ENCODE measurements around the gene MAP3K14. TPM values are rescaled to one million over a fixed set of nuclear protein-coding genes. Genes with fewer than 3 reads are reported as not detected.

Gene MAP3K14
- total RNA-seq, 1 experiment from 2014 or later, result 16.4 TPM

- RAD21 ChIA-PET (ENCODE audit: low non-redundant PET in 1 of 2, low total read pairs in 2 of 2, uncharacterized antibody in 2 of 2, unreplicated experiment in 2 of 2), result no interaction called here
- ATAC-seq (no peak), DNase-seq (ENCODE audit: low read depth, low spot score) (no peak)
- POLR2A ChIA-PET, result interaction anchor here (1.2 kb wide), 1 partner anchor 180 kb away, joined by 4 read pairs; no protein-coding TSS in a partner anchor
- Histone ChIP-seq H3K9me2 (ENCODE audit: insufficient read depth) (no peaks in the 10 kb centered on the region), H4K20me1 (ENCODE audit: insufficient read depth) (no peaks in the 10 kb centered on the region), H3K4me2 (ENCODE audit: low read length) (no peak overlapping the region), H3K79me2 (ENCODE audit: insufficient read depth, low read length) (peaks cover 9% of the 10 kb centered on the region; the same call in 1 of the 2 replicates), H2AFZ (ENCODE audit: low read depth, low read length, poor library complexity, severe bottlenecking) (no peak overlapping the region), H3K36me3 (ENCODE audit: control insufficient read depth in 1 of 2, insufficient read depth in 2 of 2, low read length in 2 of 2) (peaks cover 0 to 4% of the 10 kb centered on the region in 2 experiments; a peak in 2 of 4 replicates), H3K27ac (ENCODE audit: low read depth, low read length) (no peak overlapping the region), H3K27me3 (ENCODE audit: insufficient read depth, low read length) (no peaks in the 10 kb centered on the region), H3K4me1 (ENCODE audit: control insufficient read depth in 1 of 2, insufficient read depth in 2 of 2, low read length in 2 of 2) (peaks cover 6 to 17% of the 10 kb centered on the region in 2 experiments; a peak in 3 of 4 replicates), H3K9ac (ENCODE audit: low read length) (no peak overlapping the region), H3K9me3 (ENCODE audit: control insufficient read depth in 1 of 2, insufficient read depth in 1 of 2, low read depth in 1 of 2, low read length in 2 of 2) (no peaks in the 10 kb centered on the region), H3K4me3 (replicated peaks in 1 of 2; ENCODE audit: low read depth in 1 of 2, low read length in 2 of 2) (no peak overlapping the region)
- CTCF ChIA-PET, result no interaction called here
- intact Hi-C loops (cut with micrococcal nuclease), result no loop called here
- BruUV-seq (replicated peaks), result no TSS peak
- TF ChIP-seq YY1 (IDR thresholded peaks at IDR 0.05; ENCODE audit: extremely low read depth, insufficient replicate concordance, low read depth, low read length) (no peak), SP1 (IDR thresholded peaks at IDR 0.05; ENCODE audit: low read depth) (no peak), CEBPB (IDR thresholded peaks at IDR 0.05; ENCODE audit: low read depth) (no peak), JUND (IDR thresholded peaks at IDR 0.05) (no peak)
Measured at GRCh38 chr17:45251931-45252330, 64.9 kb downstream of the MAP3K14 start.

- Histone ChIP-seq H3K27me3 (ENCODE audit: insufficient read depth, low read length) (no peaks in the 10 kb centered on the region), H3K36me3 (ENCODE audit: control insufficient read depth in 1 of 2, insufficient read depth in 2 of 2, low read length in 2 of 2) (peaks cover 0 to 4% of the 10 kb centered on the region in 2 experiments; a peak in 2 of 4 replicates), H3K9me3 (ENCODE audit: control insufficient read depth in 1 of 2, insufficient read depth in 1 of 2, low read depth in 1 of 2, low read length in 2 of 2) (no peaks in the 10 kb centered on the region), H3K4me2 (ENCODE audit: low read length) (peak overlapping the region; percentile 99), H3K9me2 (ENCODE audit: insufficient read depth) (no peaks in the 10 kb centered on the region), H3K4me3 (replicated peaks in 1 of 2; ENCODE audit: low read depth in 1 of 2, low read length in 2 of 2) (peak overlapping the region; percentile 82 to 95), H4K20me1 (ENCODE audit: insufficient read depth) (no peaks in the 10 kb centered on the region), H3K4me1 (ENCODE audit: control insufficient read depth in 1 of 2, insufficient read depth in 2 of 2, low read length in 2 of 2) (peaks cover 11 to 19% of the 10 kb centered on the region in 2 experiments; a peak in 3 of 4 replicates), H2AFZ (ENCODE audit: low read depth, low read length, poor library complexity, severe bottlenecking) (no peak overlapping the region), H3K27ac (ENCODE audit: low read depth, low read length) (peak overlapping the region; percentile 94), H3K79me2 (ENCODE audit: insufficient read depth, low read length) (peaks cover 9% of the 10 kb centered on the region; the same call in 1 of the 2 replicates), H3K9ac (ENCODE audit: low read length) (peak overlapping the region; percentile 92)
- POLR2A ChIA-PET, result interaction anchor here (1.0 kb wide), 1 partner anchor 177 kb away, joined by 3 read pairs; no protein-coding TSS in a partner anchor
- DNase-seq (ENCODE audit: low read depth, low spot score), result no peak
- CTCF ChIA-PET, result interaction anchor here (0.7 to 3.2 kb wide), 6 partner anchors 13 to 149 kb away, joined by 3 to 9 read pairs (median 4); partner anchors contain the start of gene ACBD4
- intact Hi-C loops (cut with micrococcal nuclease), result no loop called here
- RAD21 ChIA-PET (ENCODE audit: low non-redundant PET in 1 of 2, low total read pairs in 2 of 2, uncharacterized antibody in 2 of 2, unreplicated experiment in 2 of 2), result no interaction called here
- ATAC-seq, result peak; percentile 62
- peak; percentile 38; the same call in 1 of the 2 replicates for TF ChIP-seq ZFX (IDR thresholded peaks at IDR 0.05)
- no peak for TF ChIP-seq CBX3 (IDR thresholded peaks at IDR 0.05; ENCODE audit: low read depth)
- BruUV-seq (replicated peaks), result TSS peak; percentile 61
Measured at GRCh38 chr17:45248132-45248957, 68.5 kb downstream of the MAP3K14 start.

Measured in HCT116 (cell line).